Measurements from ENCODE around the gene WT1. TPM values are rescaled to one million over a fixed set of nuclear protein-coding genes. Genes with fewer than 3 reads are reported as not detected.

WT1 gene
- total and polyA plus RNA-seq, 2 experiments from 2014 or later: 3.0 to 5.0 TPM

DNA sequence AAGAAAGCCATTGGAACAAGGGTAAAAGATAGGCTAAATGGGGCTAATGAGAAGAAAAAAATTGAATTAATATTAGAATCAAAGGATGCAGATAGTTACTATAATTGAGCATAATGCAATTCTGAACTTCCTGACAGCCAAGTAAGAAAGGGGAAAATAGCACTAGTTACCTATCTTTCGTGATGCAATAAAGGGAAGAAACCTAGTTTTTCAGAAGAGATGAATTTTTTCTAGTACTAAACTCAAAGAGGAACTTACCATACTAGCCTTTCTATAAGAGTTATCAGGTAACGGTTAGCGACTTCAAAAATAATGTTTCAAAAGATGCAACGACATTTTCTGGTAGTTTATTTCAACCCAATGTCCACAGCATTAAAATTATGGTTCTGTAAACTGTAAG lies 8.8 kb upstream of the WT1 start:
- Histone ChIP-seq H3K36me3 (no peaks in the 10 kb centered on the region), H3K4me1 (ENCODE audit: low read depth) (peaks cover 3% of the 10 kb centered on the region), H3K4me3 (no peak overlapping the region), H3K27ac (no peak overlapping the region), H3K9me3 (ENCODE audit: low read depth) (no peaks in the 10 kb centered on the region), H3K27me3 (peaks cover 50% of the 10 kb centered on the region)
- no peak for DNase-seq (ENCODE audit: low read depth in 1 of 2, low spot score in 1 of 2)
- TF ChIP-seq, protein P1, sequence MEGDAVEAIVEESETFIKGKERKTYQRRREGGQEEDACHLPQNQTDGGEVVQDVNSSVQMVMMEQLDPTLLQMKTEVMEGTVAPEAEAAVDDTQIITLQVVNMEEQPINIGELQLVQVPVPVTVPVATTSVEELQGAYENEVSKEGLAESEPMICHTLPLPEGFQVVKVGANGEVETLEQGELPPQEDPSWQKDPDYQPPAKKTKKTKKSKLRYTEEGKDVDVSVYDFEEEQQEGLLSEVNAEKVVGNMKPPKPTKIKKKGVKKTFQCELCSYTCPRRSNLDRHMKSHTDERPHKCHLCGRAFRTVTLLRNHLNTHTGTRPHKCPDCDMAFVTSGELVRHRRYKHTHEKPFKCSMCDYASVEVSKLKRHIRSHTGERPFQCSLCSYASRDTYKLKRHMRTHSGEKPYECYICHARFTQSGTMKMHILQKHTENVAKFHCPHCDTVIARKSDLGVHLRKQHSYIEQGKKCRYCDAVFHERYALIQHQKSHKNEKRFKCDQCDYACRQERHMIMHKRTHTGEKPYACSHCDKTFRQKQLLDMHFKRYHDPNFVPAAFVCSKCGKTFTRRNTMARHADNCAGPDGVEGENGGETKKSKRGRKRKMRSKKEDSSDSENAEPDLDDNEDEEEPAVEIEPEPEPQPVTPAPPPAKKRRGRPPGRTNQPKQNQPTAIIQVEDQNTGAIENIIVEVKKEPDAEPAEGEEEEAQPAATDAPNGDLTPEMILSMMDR (IDR thresholded peaks at IDR 0.05; ENCODE audit: low read depth, low read length): no peak

DNA sequence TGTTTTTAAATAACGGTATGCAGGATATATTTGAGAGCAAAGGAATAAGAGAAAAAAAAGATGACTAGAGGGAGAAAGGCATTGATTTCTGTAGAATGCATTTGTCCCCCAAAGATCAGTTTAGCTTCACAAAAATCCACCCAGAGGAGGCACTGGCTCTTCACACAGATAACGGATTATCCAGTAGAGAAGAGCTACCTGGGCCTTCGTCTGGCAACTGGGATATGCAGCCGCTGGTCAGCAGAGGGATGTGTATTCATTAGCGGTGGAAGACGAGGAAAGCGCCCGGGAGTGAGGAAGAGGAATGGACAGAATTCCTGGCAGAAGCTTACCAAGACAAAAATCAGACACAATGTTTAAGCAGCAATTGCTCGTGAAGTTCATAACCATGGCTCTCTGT lies 5.6 kb upstream of the WT1 start:
- H3K36me3 ChIP-seq: no peaks in the 10 kb centered on the region
- H3K4me3 ChIP-seq: no peak overlapping the region
- peaks cover 4% of the 10 kb centered on the region for H3K4me1 ChIP-seq (ENCODE audit: low read depth)
- H3K27me3 ChIP-seq: peaks cover 83% of the 10 kb centered on the region
- H3K27ac ChIP-seq: no peak overlapping the region
- H3K9me3 ChIP-seq (ENCODE audit: low read depth): no peaks in the 10 kb centered on the region
- TF ChIP-seq, protein P1 (IDR thresholded peaks at IDR 0.05; ENCODE audit: low read depth, low read length): no peak
- no peak for DNase-seq (ENCODE audit: low read depth in 1 of 2, low spot score in 1 of 2)

DNA sequence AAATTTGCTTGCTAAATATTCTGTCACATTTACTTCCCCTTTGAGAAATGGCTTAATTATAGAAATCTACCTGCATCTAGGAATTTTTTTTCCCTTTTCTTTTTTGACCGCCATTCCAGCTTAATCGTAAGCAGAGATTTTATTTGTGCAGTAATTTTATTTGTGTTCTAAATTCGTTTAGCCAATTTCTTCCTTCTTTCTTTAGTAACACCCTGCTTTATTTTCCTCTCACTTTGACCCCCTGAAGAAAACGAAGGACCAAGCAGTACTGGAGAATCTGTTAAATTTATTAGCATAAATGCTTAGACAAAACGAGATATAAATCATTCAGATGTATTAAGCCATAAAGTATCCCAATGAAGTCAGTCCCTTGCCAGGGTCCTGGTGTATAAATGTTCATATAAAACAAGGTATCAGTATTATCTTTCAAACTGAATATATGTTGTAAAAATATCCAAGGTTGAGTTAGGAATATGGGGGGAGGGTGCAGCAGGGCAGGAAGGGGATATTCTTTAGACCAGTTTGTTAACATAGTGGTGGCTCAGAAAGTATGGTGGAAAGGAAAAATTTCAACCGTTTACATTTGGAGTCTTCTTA lies 5.1 kb upstream of the WT1 start:
- peaks cover 4% of the 10 kb centered on the region for H3K4me1 ChIP-seq (ENCODE audit: low read depth)
- H3K36me3 ChIP-seq: no peaks in the 10 kb centered on the region
- DNase-seq (ENCODE audit: low read depth in 1 of 2, low spot score in 1 of 2): no peak
- no peak overlapping the region for H3K27ac ChIP-seq
- TF ChIP-seq, protein P1 (IDR thresholded peaks at IDR 0.05; ENCODE audit: low read depth, low read length): no peak
- H3K4me3 ChIP-seq: no peak overlapping the region
- no peaks in the 10 kb centered on the region for H3K9me3 ChIP-seq (ENCODE audit: low read depth)
- peaks cover 88% of the 10 kb centered on the region for H3K27me3 ChIP-seq

DNA sequence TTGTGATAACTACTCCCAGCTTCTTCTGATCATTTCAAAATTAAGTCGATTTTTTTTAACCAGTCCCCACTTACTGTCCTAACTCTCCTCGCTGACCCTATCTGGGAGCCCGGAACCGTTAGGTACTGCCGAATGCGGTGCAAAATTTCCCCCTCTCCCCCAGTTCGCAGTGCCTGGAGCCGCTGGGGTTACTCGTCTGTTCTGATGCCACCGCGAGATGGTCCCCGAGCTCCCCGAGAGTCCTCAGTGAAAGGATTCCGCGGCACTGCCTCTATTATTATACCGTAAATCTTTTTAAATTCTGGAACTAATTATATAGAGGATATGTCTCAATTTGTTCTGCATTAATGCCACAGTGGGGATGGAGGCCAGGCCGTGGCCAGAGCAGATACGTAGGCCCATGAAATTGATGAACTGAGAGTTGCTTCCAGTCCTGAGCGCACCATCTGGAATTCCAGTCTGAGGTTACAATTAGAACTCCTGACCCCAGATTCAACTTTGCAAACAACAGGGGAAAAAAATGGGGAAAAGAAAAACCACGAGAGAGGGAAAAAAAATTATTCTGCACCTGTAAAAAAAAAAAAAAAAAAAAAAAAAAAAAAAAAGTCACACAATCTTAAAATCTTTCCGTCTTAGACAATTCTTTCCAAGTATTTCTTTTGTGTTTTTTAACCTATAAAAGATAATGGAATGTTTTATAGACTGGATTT lies 4.3 kb upstream of the WT1 start:
- Histone ChIP-seq H3K4me3 (peak overlapping the region; percentile 25), H3K27me3 (peaks cover 96% of the 10 kb centered on the region), H3K36me3 (no peaks in the 10 kb centered on the region), H3K9me3 (ENCODE audit: low read depth) (no peaks in the 10 kb centered on the region), H3K27ac (no peak overlapping the region), H3K4me1 (ENCODE audit: low read depth) (peaks cover 4% of the 10 kb centered on the region)
- DNase-seq (ENCODE audit: low read depth in 1 of 2, low spot score in 1 of 2): no peak
- TF ChIP-seq, protein P1 (IDR thresholded peaks at IDR 0.05; ENCODE audit: low read depth, low read length): no peak

DNA sequence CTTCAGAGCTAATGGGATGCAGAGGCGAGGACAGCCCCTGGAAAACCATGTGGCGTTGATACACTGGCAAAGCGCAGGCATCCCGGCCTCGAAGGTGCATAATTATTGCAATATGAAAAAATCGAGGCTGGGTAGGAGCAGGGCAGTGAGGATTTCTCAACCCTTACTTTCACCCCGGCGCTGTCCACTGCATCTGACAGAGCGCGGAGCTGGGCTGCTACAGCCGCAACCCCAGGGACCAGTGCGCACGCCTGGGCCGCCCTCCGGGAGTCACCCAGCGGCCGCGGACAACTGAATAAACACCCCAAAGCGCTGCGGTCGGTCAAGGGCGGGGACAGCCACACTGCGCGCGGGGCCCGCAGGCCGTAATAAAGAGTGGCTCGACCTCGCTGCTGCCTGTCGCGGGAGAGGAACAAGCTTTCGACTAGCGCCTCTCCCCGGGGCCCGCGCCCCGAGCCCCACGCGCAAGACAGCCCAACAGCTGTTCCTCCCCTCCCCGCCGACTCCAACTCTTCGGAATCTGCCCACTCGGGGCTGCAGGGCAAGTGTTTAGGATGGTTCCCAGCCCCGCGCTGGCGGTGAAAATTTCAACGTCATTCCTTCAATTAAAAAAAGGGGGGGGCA lies 3.6 kb upstream of the WT1 start:
- Histone ChIP-seq H3K27ac (no peak overlapping the region), H3K4me1 (ENCODE audit: low read depth) (peaks cover 4% of the 10 kb centered on the region), H3K9me3 (ENCODE audit: low read depth) (no peaks in the 10 kb centered on the region), H3K27me3 (peaks cover 100% of the 10 kb centered on the region), H3K36me3 (no peaks in the 10 kb centered on the region), H3K4me3 (peak overlapping the region; percentile 25)
- TF ChIP-seq, protein P1 (IDR thresholded peaks at IDR 0.05; ENCODE audit: low read depth, low read length): no peak
- peak; percentile 58 to 69 for DNase-seq (ENCODE audit: low read depth in 1 of 2, low spot score in 1 of 2)

Data from cardiac muscle cell (in vitro differentiated cells and primary cell).